ENCODE measurements around the gene ACVR1. TPM values are rescaled to one million over a fixed set of nuclear protein-coding genes. Genes with fewer than 3 reads are reported as not detected.

The ACVR1 gene
- total and polyA plus RNA-seq, 9 of the 15 experiments (the other 6 are each of a cell fraction or from before 2014, with no cell fraction given): 3.8 to 14.3 (median 6.9) TPM

DNA sequence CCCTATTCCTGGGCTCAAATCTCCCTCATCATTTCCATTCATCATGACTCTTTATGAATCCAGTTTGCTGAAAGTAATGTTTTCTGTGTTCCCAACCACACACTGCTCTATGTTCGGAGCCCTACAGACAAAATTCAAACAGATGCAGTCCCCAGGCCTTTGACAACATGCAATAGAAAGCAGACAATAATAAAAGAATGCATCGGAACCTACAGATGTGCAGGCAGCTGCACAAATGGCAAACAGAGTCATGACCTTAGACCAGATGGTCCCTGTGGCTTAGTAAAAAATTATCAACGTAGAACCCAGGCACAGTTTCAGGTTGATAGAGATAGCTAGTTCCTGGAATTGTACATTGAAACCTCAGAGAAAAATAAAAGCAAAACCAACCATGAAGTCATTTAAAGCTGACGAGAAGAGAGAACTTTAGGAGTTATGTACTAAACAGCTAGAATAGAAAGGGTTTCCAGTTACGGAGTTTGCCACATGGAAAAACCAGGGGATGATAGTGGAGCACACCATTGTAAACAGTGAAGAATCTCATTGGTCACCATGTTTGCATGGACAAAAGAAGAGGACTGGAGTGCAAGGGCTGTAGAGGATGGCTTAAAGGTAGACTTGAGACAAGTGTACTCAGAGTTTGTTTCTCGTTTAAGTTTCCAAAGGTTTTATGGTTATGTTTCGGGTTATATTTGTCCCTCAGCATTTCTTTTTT is 23.2 kb upstream of the ACVR1 start (continued):
- TF ChIP-seq ZNF121 (CRISPR knock-in tag; conservative IDR thresholded peaks at IDR 0.05) (no peak), SAFB (IDR thresholded peaks at IDR 0.05; ENCODE audit: borderline replicate concordance, low read depth, low read length) (no peak), RHOXF2B (CRISPR knock-in tag; conservative IDR thresholded peaks at IDR 0.05) (no peak), HDGF (IDR thresholded peaks at IDR 0.05) (no peak), ZNF174 (CRISPR knock-in tag; IDR thresholded peaks at IDR 0.05) (no peak), TFAM (CRISPR knock-in tag; conservative IDR thresholded peaks at IDR 0.05) (no peak), ZEB2 (IDR thresholded peaks at IDR 0.05) (no peak), MBD1 (CRISPR knock-in tag; IDR thresholded peaks at IDR 0.05) (no peak), RNF2 (IDR thresholded peaks at IDR 0.05) (no peak), HOXB6 (CRISPR knock-in tag; IDR thresholded peaks at IDR 0.05; ENCODE audit: borderline replicate concordance) (no peak), NFATC3 (IDR thresholded peaks at IDR 0.05) (0 out of 2 replicates have a peak, but pooled peaks have one; percentile 9), BRD4 (IDR thresholded peaks at IDR 0.05) (no peak), XRCC3 (IDR thresholded peaks at IDR 0.05) (no peak), RFX1 (IDR thresholded peaks at IDR 0.05) (no peak), SP1 (CRISPR knock-in tag; IDR thresholded peaks at IDR 0.05) (0 out of 2 replicates have a peak, but pooled peaks have one; percentile 44), MYBL2 (IDR thresholded peaks at IDR 0.05; ENCODE audit: low read depth) (no peak), MYBL2 (CRISPR knock-in tag; IDR thresholded peaks at IDR 0.05; ENCODE audit: borderline replicate concordance) (no peak), EP400 (IDR thresholded peaks at IDR 0.05) (peak; percentile 40), ETV1 (tag; conservative IDR thresholded peaks at IDR 0.05; ENCODE audit: low read depth) (no peak), MTA3 (IDR thresholded peaks at IDR 0.05; ENCODE audit: borderline replicate concordance) (no peak), GTF2E2 (tag; IDR thresholded peaks at IDR 0.05) (no peak), ZNF75A (CRISPR knock-in tag; IDR thresholded peaks at IDR 0.05) (no peak), ZNF717 (CRISPR knock-in tag; IDR thresholded peaks at IDR 0.05) (no peak), DPF2 (IDR thresholded peaks at IDR 0.05) (peak; percentile 67), KLF13 (tag; IDR thresholded peaks at IDR 0.05; ENCODE audit: borderline replicate concordance, low read depth) (0 out of 2 replicates have a peak, but pooled peaks have one; percentile 10), PYGO2 (tag; IDR thresholded peaks at IDR 0.05) (no peak), NR1H2 (CRISPR knock-in tag; IDR thresholded peaks at IDR 0.05) (no peak)
- TF ChIP-seq, protein P1, sequence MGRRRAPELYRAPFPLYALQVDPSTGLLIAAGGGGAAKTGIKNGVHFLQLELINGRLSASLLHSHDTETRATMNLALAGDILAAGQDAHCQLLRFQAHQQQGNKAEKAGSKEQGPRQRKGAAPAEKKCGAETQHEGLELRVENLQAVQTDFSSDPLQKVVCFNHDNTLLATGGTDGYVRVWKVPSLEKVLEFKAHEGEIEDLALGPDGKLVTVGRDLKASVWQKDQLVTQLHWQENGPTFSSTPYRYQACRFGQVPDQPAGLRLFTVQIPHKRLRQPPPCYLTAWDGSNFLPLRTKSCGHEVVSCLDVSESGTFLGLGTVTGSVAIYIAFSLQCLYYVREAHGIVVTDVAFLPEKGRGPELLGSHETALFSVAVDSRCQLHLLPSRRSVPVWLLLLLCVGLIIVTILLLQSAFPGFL (CRISPR knock-in tag; IDR thresholded peaks at IDR 0.05): no peak
- TF ChIP-seq, protein P2, sequence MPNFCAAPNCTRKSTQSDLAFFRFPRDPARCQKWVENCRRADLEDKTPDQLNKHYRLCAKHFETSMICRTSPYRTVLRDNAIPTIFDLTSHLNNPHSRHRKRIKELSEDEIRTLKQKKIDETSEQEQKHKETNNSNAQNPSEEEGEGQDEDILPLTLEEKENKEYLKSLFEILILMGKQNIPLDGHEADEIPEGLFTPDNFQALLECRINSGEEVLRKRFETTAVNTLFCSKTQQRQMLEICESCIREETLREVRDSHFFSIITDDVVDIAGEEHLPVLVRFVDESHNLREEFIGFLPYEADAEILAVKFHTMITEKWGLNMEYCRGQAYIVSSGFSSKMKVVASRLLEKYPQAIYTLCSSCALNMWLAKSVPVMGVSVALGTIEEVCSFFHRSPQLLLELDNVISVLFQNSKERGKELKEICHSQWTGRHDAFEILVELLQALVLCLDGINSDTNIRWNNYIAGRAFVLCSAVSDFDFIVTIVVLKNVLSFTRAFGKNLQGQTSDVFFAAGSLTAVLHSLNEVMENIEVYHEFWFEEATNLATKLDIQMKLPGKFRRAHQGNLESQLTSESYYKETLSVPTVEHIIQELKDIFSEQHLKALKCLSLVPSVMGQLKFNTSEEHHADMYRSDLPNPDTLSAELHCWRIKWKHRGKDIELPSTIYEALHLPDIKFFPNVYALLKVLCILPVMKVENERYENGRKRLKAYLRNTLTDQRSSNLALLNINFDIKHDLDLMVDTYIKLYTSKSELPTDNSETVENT (CRISPR knock-in tag; IDR thresholded peaks at IDR 0.05): no peak

Data from K562 (cell line).